Stimulated activated CD8-positive, alpha-beta memory T cell treated with anti-CD3 and anti-CD28 coated beads, Interleukin-7, amount 100 ng/mL, for 48 hours (primary cell): ENCODE data around the gene KCNIP4.

Source experiments
- DNase-seq, 2 donors: peaks; one replicate each; pipeline ENCODE4 v3.0.0-alpha.2; 2020; ENCODE audit warnings: low read depth in 1 of 2; ENCODE audit errors: extremely low read depth in 1 of 2

Gene KCNIP4

GRCh38 chr4:20696815-20697214 is 1251.8 kb downstream of the KCNIP4 start:
- no peak for DNase-seq

GRCh38 chr4:20687864-20688263 is 1260.7 kb downstream of the KCNIP4 start:
- no peak for DNase-seq

- no peak for DNase-seq
Observed at GRCh38 chr4:20684852-20685763, 1263.5 kb downstream of the KCNIP4 start.

DNA sequence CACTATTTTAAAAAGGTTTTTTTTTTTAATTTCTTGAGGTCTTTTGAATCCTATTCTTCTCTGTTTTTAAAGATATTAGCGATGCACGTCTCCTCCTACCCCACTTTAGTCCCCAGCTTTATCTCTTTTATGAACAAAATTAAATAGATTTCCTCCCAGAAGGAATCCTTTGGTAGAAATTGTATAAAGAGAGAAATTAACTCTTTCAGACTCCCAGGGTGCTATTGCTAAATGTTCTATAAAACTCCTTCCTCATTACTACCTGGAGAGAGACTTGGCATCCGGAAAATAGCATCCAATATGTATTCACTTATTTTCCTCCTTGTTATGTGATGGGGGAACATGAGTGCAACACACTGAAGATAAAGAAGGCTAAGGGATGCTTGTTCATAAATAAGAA is 1264.8 kb downstream of the KCNIP4 start:
- no peak for DNase-seq

- no peak for DNase-seq
Observed at GRCh38 chr4:20682853-20683252, 1265.7 kb downstream of the KCNIP4 start.

- DNase-seq = no peak
Observed at GRCh38 chr4:20681271-20681670, 1267.3 kb downstream of the KCNIP4 start.

DNA sequence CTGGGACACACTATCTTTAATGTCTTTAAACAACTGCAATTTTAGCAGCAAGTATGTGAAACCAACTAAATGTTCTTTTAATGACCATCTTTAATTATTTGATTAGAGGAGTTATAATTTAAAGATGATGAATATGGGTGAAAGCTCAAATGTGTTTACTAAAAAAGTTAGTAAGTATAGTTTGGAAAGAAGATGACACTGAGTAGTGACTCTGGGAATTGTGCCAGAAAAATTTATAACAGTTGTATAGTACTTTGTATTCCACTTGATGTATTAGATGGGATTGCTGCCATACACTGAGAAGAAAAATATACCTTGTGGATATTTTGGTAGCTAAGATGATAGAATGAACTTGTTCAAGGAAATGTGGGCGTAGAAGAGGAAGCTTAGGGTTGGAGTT is 1267.8 kb downstream of the KCNIP4 start:
- DNase-seq = no peak

GRCh38 chr4:20679951-20680350 is 1268.6 kb downstream of the KCNIP4 start:
- DNase-seq = no peak
